ENCODE results near the gene RANBP1.
"Not testable (repeated sequence)": the region's sequence is repeated elsewhere in the genome, so short reads cannot be mapped to it uniquely, and the experiment has no call there.

- TF ChIP-seq, protein P1, sequence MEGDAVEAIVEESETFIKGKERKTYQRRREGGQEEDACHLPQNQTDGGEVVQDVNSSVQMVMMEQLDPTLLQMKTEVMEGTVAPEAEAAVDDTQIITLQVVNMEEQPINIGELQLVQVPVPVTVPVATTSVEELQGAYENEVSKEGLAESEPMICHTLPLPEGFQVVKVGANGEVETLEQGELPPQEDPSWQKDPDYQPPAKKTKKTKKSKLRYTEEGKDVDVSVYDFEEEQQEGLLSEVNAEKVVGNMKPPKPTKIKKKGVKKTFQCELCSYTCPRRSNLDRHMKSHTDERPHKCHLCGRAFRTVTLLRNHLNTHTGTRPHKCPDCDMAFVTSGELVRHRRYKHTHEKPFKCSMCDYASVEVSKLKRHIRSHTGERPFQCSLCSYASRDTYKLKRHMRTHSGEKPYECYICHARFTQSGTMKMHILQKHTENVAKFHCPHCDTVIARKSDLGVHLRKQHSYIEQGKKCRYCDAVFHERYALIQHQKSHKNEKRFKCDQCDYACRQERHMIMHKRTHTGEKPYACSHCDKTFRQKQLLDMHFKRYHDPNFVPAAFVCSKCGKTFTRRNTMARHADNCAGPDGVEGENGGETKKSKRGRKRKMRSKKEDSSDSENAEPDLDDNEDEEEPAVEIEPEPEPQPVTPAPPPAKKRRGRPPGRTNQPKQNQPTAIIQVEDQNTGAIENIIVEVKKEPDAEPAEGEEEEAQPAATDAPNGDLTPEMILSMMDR (conservative IDR thresholded peaks at IDR 0.05; ENCODE audit: low read depth, low read length) = not testable (repeated sequence)
- TF ChIP-seq EZH2 (IDR thresholded peaks at IDR 0.05; ENCODE audit: borderline replicate concordance, low read depth, low read length, poor library complexity, severe bottlenecking) = not testable (repeated sequence)
Measured at GRCh38 chr22:20067384-20067682, 48.6 kb upstream of the RANBP1 start.

Measured in A673 (cell line).